Esophagus (tissue), 2 donors: Measurements from ENCODE around the gene PXDN. TPM values are rescaled to one million over a fixed set of nuclear protein-coding genes. Genes with fewer than 3 reads are reported as not detected.

Experiments used
- H3K27ac ChIP-seq, 2 donors: one replicate each; pipeline ENCODE4 v1.5.1; 2013; ENCODE audit warnings: low read depth in 2 of 2, mild to moderate bottlenecking in 2 of 2, inconsistent platforms in 1 of 2, low read length in 1 of 2, moderate library complexity in 1 of 2
- H3K27me3 ChIP-seq, 2 donors: one replicate each; pipeline ENCODE4 v1.6.1; 2013; ENCODE audit warnings: low read length in 2 of 2, control low read depth in 1 of 2, mild to moderate bottlenecking in 1 of 2; ENCODE audit not compliant: insufficient read depth in 2 of 2, control insufficient read depth in 1 of 2
- H3K36me3 ChIP-seq, 2 donors: one replicate each; pipeline ENCODE4 v1.6.1; 2013; ENCODE audit warnings: low read length in 1 of 2; ENCODE audit not compliant: control insufficient read depth in 2 of 2, insufficient read depth in 2 of 2
- H3K4me1 ChIP-seq, 2 donors: one replicate each; pipeline ENCODE4 v1.6.1; 2013; ENCODE audit warnings: low read length in 1 of 2; ENCODE audit not compliant: control insufficient read depth in 2 of 2, insufficient read depth in 2 of 2
- H3K4me3 ChIP-seq, 2 donors: one replicate each; pipeline ENCODE4 v1.5.1; 2013; ENCODE audit warnings: low read length in 2 of 2, mild to moderate bottlenecking in 2 of 2, low read depth in 1 of 2, moderate library complexity in 1 of 2
- H3K9me3 ChIP-seq, 2 donors: one replicate each; pipeline ENCODE4 v1.6.1; 2013; ENCODE audit warnings: mild to moderate bottlenecking in 2 of 2, low read depth in 1 of 2, low read length in 1 of 2, moderate library complexity in 1 of 2; ENCODE audit not compliant: control insufficient read depth in 2 of 2, insufficient read depth in 1 of 2
- WGBS, 2 donors: extraction: QIAGEN DNeasy Blood & Tissue Kit; methylation state at CpG; one replicate each; pipeline ENCODE4 v1.1.7; 2013; 5-methylcytosine and 5-hydroxymethylcytosine counted together
- polyA plus RNA-seq, 2 donors: library from polyadenylated mRNA; stranded (reverse); fragments of 200-250 nt; gene quantifications; one replicate each; pipeline ENCODE4 v1.2.3, GENCODE V29; 2013
- donor health status: healthy with polysubstance abuse.
- donor health status: Bipolar disorder and iron deficiency.

PXDN gene
- polyA plus RNA-seq, 2 donors: 1.1 to 1.9 TPM

- 86 to 94% methylated on average over 16 of the region's 16 CpGs for WGBS, 2 donors
- H3K9me3 ChIP-seq: no peaks in the 10 kb centered on the region
- H3K36me3 ChIP-seq: peaks cover 0 to 4% of the 10 kb centered on the region in 2 donors
These were observed 80.7 kb downstream of the PXDN start for GRCh38 chr2:1663621-1664020.

GRCh38 chr2:1662606-1663180 is 81.6 kb downstream of the PXDN start:
- no peaks in the 10 kb centered on the region for H3K9me3 ChIP-seq
- WGBS, 2 donors: 92 to 94% methylated on average over 19 of the region's 19 CpGs
- peaks cover 0 to 4% of the 10 kb centered on the region in 2 donors for H3K36me3 ChIP-seq
- no peak overlapping the region for H3K4me3 ChIP-seq
- no peak overlapping the region for H3K27ac ChIP-seq
- no peaks in the 10 kb centered on the region for H3K27me3 ChIP-seq
- peaks cover 0 to 2% of the 10 kb centered on the region in 2 donors for H3K4me1 ChIP-seq

More at GRCh38 chr2:1663621-1664020, 80.7 kb downstream of the PXDN start:
- no peak overlapping the region for H3K4me3 ChIP-seq
- H3K27me3 ChIP-seq: no peaks in the 10 kb centered on the region
- no peak overlapping the region for H3K27ac ChIP-seq
- no peaks in the 10 kb centered on the region for H3K4me1 ChIP-seq

GRCh38 chr2:1661891-1662605 is 82.3 kb downstream of the PXDN start:
- H3K4me3 ChIP-seq: no peak overlapping the region
- H3K27ac ChIP-seq: no peak overlapping the region
- 81 to 84% methylated on average over 19 of the region's 19 CpGs for WGBS, 2 donors
- H3K27me3 ChIP-seq: no peaks in the 10 kb centered on the region
- H3K36me3 ChIP-seq: peaks cover 0 to 4% of the 10 kb centered on the region in 2 donors
- no peaks in the 10 kb centered on the region for H3K9me3 ChIP-seq
- peaks cover 2 to 4% of the 10 kb centered on the region in 2 donors for H3K4me1 ChIP-seq

- no peaks in the 10 kb centered on the region for H3K9me3 ChIP-seq
- no peak overlapping the region for H3K4me3 ChIP-seq
- peaks cover 0 to 4% of the 10 kb centered on the region in 2 donors for H3K36me3 ChIP-seq
- 92 to 93% methylated on average over 21 of the region's 21 CpGs for WGBS, 2 donors
- no peaks in the 10 kb centered on the region for H3K27me3 ChIP-seq
- H3K4me1 ChIP-seq: peaks cover 2 to 6% of the 10 kb centered on the region in 2 donors
- no peak overlapping the region for H3K27ac ChIP-seq
These were observed 83.4 kb downstream of the PXDN start for GRCh38 chr2:1660656-1661640.

- Histone ChIP-seq H3K9me3 (no peaks in the 10 kb centered on the region), H3K36me3 (peaks cover 0 to 4% of the 10 kb centered on the region in 2 donors), H3K27ac (no peak overlapping the region), H3K4me1 (peaks cover 2 to 6% of the 10 kb centered on the region in 2 donors), H3K27me3 (no peaks in the 10 kb centered on the region), H3K4me3 (no peak overlapping the region)
- 90 to 91% methylated on average over 16 of the region's 16 CpGs for WGBS, 2 donors
These were observed 84.3 kb downstream of the PXDN start for GRCh38 chr2:1659951-1660565.

- H3K4me3 ChIP-seq: no peak overlapping the region
- no peaks in the 10 kb centered on the region for H3K27me3 ChIP-seq
- peaks cover 2 to 6% of the 10 kb centered on the region in 2 donors for H3K4me1 ChIP-seq
- peaks cover 0 to 3% of the 10 kb centered on the region in 2 donors for H3K36me3 ChIP-seq
- H3K27ac ChIP-seq: no peak overlapping the region
- H3K9me3 ChIP-seq: no peaks in the 10 kb centered on the region
- 91 to 92% methylated on average over 26 of the region's 26 CpGs for WGBS, 2 donors
These were observed 85.7 kb downstream of the PXDN start for GRCh38 chr2:1658394-1659151.

- 47 to 58% methylated on average over 7 of the region's 7 CpGs for WGBS, 2 donors
- Histone ChIP-seq H3K36me3 (peaks cover 0 to 3% of the 10 kb centered on the region in 2 donors), H3K9me3 (no peaks in the 10 kb centered on the region), H3K4me3 (no peak overlapping the region), H3K4me1 (peaks cover 2 to 11% of the 10 kb centered on the region in 2 donors), H3K27me3 (no peaks in the 10 kb centered on the region), H3K27ac (no peak overlapping the region)
These were observed 87.1 kb downstream of the PXDN start for GRCh38 chr2:1656961-1657841.

GRCh38 chr2:1656326-1656960 is 87.9 kb downstream of the PXDN start:
- WGBS, 2 donors: 71 to 75% methylated on average over 6 of the region's 6 CpGs
- Histone ChIP-seq H3K4me1 (peaks cover 2 to 11% of the 10 kb centered on the region in 2 donors), H3K4me3 (no peak overlapping the region), H3K27me3 (no peaks in the 10 kb centered on the region), H3K9me3 (no peaks in the 10 kb centered on the region), H3K27ac (no peak overlapping the region), H3K36me3 (peaks cover 0 to 3% of the 10 kb centered on the region in 2 donors)
